Mucosa of stomach (tissue), 1 donor: Measurements from ENCODE around the gene PCSK2.
A peak's percentile ranks its signal among the peaks of the same experiment; 100 is the strongest.

Experiments used
- H3K27me3 ChIP-seq: one replicate; pipeline ENCODE4 v1.7.0; 2013; ENCODE audit warnings: mild to moderate bottlenecking, low read length; ENCODE audit not compliant: control insufficient read depth, insufficient read depth
- H3K36me3 ChIP-seq: one replicate; pipeline ENCODE4 v1.7.0; 2013; ENCODE audit warnings: low read length; ENCODE audit not compliant: control insufficient read depth, insufficient read depth
- H3K4me1 ChIP-seq: one replicate; pipeline ENCODE4 v1.7.0; 2013; ENCODE audit warnings: mild to moderate bottlenecking, low read length; ENCODE audit not compliant: control insufficient read depth, insufficient read depth
- H3K4me3 ChIP-seq: one replicate; pipeline ENCODE4 v1.7.0; 2013; ENCODE audit warnings: low read length
- H3K9ac ChIP-seq: one replicate; pipeline ENCODE4 v1.7.0; 2013; ENCODE audit warnings: mild to moderate bottlenecking, low read length, moderate library complexity
- H3K9me3 ChIP-seq: one replicate; pipeline ENCODE4 v1.7.0; 2013; ENCODE audit warnings: mild to moderate bottlenecking, low read length, moderate library complexity; ENCODE audit not compliant: control insufficient read depth
- donor health status: Pancreatic carcinoma.

The PCSK2 gene, protein sequence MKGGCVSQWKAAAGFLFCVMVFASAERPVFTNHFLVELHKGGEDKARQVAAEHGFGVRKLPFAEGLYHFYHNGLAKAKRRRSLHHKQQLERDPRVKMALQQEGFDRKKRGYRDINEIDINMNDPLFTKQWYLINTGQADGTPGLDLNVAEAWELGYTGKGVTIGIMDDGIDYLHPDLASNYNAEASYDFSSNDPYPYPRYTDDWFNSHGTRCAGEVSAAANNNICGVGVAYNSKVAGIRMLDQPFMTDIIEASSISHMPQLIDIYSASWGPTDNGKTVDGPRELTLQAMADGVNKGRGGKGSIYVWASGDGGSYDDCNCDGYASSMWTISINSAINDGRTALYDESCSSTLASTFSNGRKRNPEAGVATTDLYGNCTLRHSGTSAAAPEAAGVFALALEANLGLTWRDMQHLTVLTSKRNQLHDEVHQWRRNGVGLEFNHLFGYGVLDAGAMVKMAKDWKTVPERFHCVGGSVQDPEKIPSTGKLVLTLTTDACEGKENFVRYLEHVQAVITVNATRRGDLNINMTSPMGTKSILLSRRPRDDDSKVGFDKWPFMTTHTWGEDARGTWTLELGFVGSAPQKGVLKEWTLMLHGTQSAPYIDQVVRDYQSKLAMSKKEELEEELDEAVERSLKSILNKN

DNA sequence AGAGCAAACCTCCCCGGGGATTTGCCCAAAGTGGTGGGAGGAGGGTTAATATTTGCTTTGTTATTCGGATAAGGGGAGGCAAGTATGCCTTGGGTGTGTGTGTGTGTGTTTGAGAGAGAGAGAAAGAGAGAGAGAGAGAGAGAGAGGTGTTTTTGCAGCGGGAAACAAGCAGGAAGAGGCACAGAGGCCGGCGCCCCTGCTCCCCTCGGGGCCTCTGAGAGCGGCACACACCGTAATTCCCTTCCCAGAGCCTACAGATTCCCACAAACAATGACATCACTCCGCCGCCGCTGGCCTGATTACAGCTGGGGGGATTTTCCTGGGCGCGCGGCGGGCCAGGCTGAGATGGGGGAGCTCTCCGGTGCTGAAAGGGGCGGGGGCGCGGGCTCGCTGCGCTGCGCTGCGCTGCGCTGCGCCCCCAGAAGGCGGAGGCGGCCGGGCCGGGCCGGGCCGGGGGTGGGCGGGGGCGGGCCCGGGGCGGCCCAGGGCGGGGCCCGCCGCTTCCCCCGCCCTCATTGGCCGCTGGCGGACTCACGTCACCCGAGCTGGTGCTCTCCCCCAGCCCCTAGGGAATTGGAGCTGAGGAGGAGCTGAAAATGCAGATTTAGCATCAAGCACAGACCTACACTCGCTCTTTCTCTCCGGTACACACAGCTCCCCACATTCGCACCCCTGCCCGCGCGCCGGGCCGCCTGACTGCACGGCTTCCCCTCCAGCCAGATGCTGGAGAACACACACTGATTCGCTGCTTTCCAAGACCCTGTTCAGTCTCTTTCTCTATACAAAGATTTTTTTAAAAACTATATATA, at the start of gene PCSK2:
PCSK2 (plus strand) TSS at position 631 of the 809 bp plus-strand sequence. CDS start 266 bp downstream, outside the sequence.
- no peaks in the 10 kb centered on the region for H3K36me3 ChIP-seq
- H3K9ac ChIP-seq: peak within 1 kb of the TSS; percentile 28
- H3K9me3 ChIP-seq: no peaks in the 10 kb centered on the region
- H3K27me3 ChIP-seq: peaks cover 42% of the 10 kb centered on the region
- no peaks in the 10 kb centered on the region for H3K4me1 ChIP-seq
- no peak within 1 kb of the TSS for H3K4me3 ChIP-seq

DNA sequence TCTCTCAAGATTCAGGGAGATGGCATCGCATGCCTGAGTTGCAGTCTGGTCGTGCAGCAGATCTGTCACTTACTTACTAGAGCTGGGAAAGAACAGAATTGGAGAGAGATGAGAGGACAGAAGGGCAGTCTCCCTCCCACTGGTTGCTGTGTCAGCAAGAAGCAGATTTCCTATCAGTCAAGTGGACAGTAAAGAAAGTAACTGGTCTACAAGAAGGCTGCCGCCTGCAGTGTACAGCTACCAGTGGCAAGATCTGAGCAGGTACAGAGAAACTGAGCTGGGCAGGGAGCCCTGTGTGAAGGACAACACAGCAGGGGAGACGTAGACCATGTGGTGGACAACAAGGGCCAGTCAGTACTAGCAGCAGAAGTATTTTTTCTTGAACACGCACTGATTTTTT, 49.5 kb upstream of the PCSK2 start:
- Histone ChIP-seq H3K4me3 (no peak overlapping the region), H3K27me3 (no peaks in the 10 kb centered on the region), H3K4me1 (no peaks in the 10 kb centered on the region), H3K9me3 (no peaks in the 10 kb centered on the region), H3K36me3 (no peaks in the 10 kb centered on the region), H3K9ac (no peak overlapping the region)

DNA sequence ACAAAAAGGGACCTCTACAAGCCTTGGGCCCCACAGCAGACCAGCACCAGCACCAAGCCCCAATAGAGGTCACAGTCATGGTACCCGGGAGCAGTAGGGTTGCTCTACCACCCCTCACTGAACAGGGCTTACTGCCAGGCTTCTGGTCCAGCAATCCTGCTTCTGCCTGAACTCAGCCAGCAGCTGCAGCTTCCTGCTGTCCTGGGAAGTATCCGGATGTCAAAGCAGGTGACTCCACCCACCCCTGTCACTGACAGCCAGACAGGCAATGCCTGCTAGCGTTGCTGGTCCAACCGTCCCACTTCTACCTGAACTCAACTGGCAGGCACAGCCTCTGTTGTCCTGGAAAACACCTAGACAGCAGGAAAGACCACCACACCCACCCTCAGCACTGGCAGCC, 47.0 kb upstream of the PCSK2 start:
- no peak overlapping the region for H3K9ac ChIP-seq
- H3K4me3 ChIP-seq: no peak overlapping the region
- no peaks in the 10 kb centered on the region for H3K4me1 ChIP-seq
- H3K27me3 ChIP-seq: no peaks in the 10 kb centered on the region
- H3K9me3 ChIP-seq: no peaks in the 10 kb centered on the region
- no peaks in the 10 kb centered on the region for H3K36me3 ChIP-seq

DNA sequence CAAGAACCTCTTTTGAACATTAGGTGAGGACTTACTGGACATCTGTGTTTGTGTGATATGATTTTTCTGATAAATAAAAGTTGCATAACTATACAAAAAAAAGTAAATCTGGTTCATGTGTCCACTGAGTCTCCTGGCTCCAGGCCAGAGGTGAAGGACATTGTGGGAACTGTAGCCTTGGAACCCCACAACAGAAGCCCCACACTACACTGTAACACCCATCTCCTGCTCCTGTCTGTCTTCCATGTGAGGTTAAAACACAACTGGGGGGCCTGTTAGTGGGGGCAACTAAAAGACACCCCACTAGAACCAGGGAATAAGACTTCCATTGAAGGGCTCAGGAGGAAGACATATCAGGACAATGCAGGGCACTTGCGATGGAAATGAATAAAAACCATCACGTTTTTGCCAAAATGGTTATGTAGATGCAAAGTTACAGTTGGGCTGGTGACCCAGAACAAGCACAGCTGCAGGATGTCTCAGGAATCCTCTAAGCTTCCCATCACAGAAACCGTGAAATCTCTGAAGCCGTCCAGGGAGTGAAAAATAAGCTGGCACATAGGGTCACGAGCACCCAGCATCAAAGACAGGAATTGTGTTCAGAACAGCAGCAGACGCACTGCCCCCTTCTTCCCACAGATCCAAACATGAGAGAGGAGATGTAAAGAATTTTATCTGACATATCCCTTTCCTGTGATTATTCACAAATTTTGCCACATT, 36.7 kb upstream of the PCSK2 start:
- Histone ChIP-seq H3K4me3 (no peak overlapping the region), H3K9me3 (no peaks in the 10 kb centered on the region), H3K36me3 (no peaks in the 10 kb centered on the region), H3K4me1 (no peaks in the 10 kb centered on the region), H3K9ac (no peak overlapping the region), H3K27me3 (no peaks in the 10 kb centered on the region)

- peaks cover 7% of the 10 kb centered on the region for H3K27me3 ChIP-seq
- H3K4me3 ChIP-seq: no peak overlapping the region
- no peaks in the 10 kb centered on the region for H3K36me3 ChIP-seq
- no peak overlapping the region for H3K9ac ChIP-seq
- no peaks in the 10 kb centered on the region for H3K9me3 ChIP-seq
- H3K4me1 ChIP-seq: no peaks in the 10 kb centered on the region
Measured at GRCh38 chr20:17197041-17197440, 29.8 kb upstream of the PCSK2 start.

DNA sequence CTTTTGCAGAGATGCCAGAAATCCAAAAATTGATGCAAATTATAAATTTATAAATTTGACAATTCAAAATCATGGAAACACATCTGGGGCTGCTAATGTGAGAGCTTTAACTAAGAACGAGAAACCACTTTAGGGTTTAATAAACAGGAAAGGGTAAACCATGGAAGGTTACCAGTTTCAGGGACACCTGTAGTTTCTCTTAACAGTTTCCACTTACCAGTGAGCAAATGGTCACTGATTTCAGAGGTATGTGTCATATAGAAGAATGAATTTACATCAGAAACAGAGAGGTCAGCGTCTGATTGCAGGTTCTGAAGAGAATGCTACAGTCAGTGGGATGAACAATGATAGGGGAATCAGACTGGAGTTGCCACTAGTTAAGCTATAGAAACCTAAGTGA, 24.8 kb upstream of the PCSK2 start:
- H3K27me3 ChIP-seq: peaks cover 20% of the 10 kb centered on the region
- H3K9ac ChIP-seq: no peak overlapping the region
- H3K4me3 ChIP-seq: no peak overlapping the region
- H3K4me1 ChIP-seq: no peaks in the 10 kb centered on the region
- H3K36me3 ChIP-seq: no peaks in the 10 kb centered on the region
- no peaks in the 10 kb centered on the region for H3K9me3 ChIP-seq

GRCh38 chr20:17202673-17203072, 24.2 kb upstream of the PCSK2 start:
- peaks cover 20% of the 10 kb centered on the region for H3K27me3 ChIP-seq
- H3K4me1 ChIP-seq: no peaks in the 10 kb centered on the region
- no peak overlapping the region for H3K4me3 ChIP-seq
- no peak overlapping the region for H3K9ac ChIP-seq
- no peaks in the 10 kb centered on the region for H3K9me3 ChIP-seq
- no peaks in the 10 kb centered on the region for H3K36me3 ChIP-seq

DNA sequence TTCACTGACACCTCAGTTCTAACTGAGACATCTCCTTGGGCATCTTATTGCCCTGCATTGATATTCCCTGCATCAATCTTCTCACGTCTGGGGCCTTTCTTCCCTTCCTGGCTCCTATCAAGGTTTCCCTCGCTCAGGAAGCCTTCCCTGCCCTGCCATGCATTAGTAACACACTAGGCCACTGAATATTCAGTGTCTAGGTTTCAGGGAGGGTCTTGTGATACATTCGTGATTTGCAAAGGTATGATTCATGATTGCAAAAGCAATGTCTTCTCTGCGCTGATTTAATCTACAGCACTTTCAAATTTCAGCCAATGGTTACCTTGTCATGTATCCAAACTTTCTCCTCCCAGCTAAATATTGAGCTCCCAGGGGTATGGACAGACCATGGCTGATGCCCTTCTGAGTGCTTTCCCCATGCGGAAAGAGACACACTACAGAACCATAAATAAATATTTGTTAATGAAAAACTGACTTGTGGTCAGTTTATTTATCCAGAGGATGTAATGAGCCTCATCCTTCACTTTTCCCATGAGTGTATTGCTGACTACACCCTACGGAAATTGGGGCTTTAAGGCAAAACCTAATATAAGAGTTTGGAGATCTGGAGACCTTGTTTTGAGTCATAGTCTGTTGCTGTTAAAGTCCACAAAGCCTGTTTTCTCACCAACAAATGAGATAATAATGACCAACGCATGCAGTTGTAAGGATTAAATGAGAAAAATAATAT, 21.6 kb upstream of the PCSK2 start:
- Histone ChIP-seq H3K36me3 (no peaks in the 10 kb centered on the region), H3K9me3 (no peaks in the 10 kb centered on the region), H3K4me3 (no peak overlapping the region), H3K27me3 (peaks cover 20% of the 10 kb centered on the region), H3K4me1 (no peaks in the 10 kb centered on the region), H3K9ac (no peak overlapping the region)

- Histone ChIP-seq H3K9me3 (no peaks in the 10 kb centered on the region), H3K36me3 (no peaks in the 10 kb centered on the region), H3K4me3 (no peak overlapping the region), H3K4me1 (no peaks in the 10 kb centered on the region), H3K27me3 (no peaks in the 10 kb centered on the region), H3K9ac (no peak overlapping the region)
Measured at GRCh38 chr20:17210387-17210786, 16.5 kb upstream of the PCSK2 start.

GRCh38 chr20:17210983-17211382, 15.9 kb upstream of the PCSK2 start:
- Histone ChIP-seq H3K4me3 (no peak overlapping the region), H3K9me3 (no peaks in the 10 kb centered on the region), H3K4me1 (no peaks in the 10 kb centered on the region), H3K36me3 (no peaks in the 10 kb centered on the region), H3K27me3 (no peaks in the 10 kb centered on the region), H3K9ac (no peak overlapping the region)

GRCh38 chr20:17215167-17215566, 11.7 kb upstream of the PCSK2 start:
- Histone ChIP-seq H3K9ac (no peak overlapping the region), H3K36me3 (no peaks in the 10 kb centered on the region), H3K9me3 (no peaks in the 10 kb centered on the region), H3K4me1 (no peaks in the 10 kb centered on the region), H3K27me3 (no peaks in the 10 kb centered on the region), H3K4me3 (no peak overlapping the region)
